Measurements from ENCODE around the gene CCNYL1.

GRCh38 chr2:207796585-207797350 lies 85.3 kb downstream of the CCNYL1 start:
- TF ChIP-seq POLR2A (IDR thresholded peaks at IDR 0.05) (no peak), CTCF (IDR thresholded peaks at IDR 0.05) (peak in 1 of 4 donors; percentile 12)

Measured in right lobe of liver (tissue), 4 donors.